Astrocyte of the spinal cord (primary cell): Measurements from ENCODE around the gene INTS7.

Experiments used
- DNase-seq: peaks from one replicate; pipeline ENCODE4 v3.0.0; 2011; ENCODE audit warnings: low read depth, low spot score
- H3K4me3 ChIP-seq: 2 replicates; pipeline ENCODE4 v1.5.1; 2011; ENCODE audit warnings: low read depth, mild to moderate bottlenecking, low read length, moderate library complexity
- CTCF ChIP-seq: IDR thresholded peaks from 2 replicates; pipeline ENCODE4 v1.5.1; 2012; ENCODE audit warnings: low read depth, mild to moderate bottlenecking, low read length, inconsistent platforms
- in situ Hi-C: cut with HindIII; loops from 2 replicates; pipeline ENCODE4 v1.10.0; 2017; ENCODE audit warnings: low sequenced_read_pairs

INTS7 gene

GRCh38 chr1:211978596-211978995 is 56.8 kb downstream of the INTS7 start:
- DNase-seq: no peak
- no peak overlapping the region for H3K4me3 ChIP-seq
- in situ Hi-C loops: no loop called here
- TF ChIP-seq CTCF: no peak

GRCh38 chr1:211975152-211975941 is 60.0 kb downstream of the INTS7 start:
- no peak for DNase-seq
- TF ChIP-seq CTCF: no peak
- H3K4me3 ChIP-seq: no peak overlapping the region
- in situ Hi-C loops: no loop called here

GRCh38 chr1:211973541-211973940 is 61.8 kb downstream of the INTS7 start:
- no peak for TF ChIP-seq CTCF
- in situ Hi-C loops: no loop called here
- DNase-seq: no peak
- no peak overlapping the region for H3K4me3 ChIP-seq

- DNase-seq: no peak
- H3K4me3 ChIP-seq: no peak overlapping the region
- no peak for TF ChIP-seq CTCF
- in situ Hi-C loops: no loop called here
Observed at GRCh38 chr1:211968200-211968834, 67.0 kb downstream of the INTS7 start.

- TF ChIP-seq CTCF: no peak
- no peak for DNase-seq
- no peak overlapping the region for H3K4me3 ChIP-seq
- in situ Hi-C loops: no loop called here
Observed at GRCh38 chr1:211967704-211968103, 67.7 kb downstream of the INTS7 start.

GRCh38 chr1:211965108-211965805 is 70.1 kb downstream of the INTS7 start:
- TF ChIP-seq CTCF: no peak
- no peak for DNase-seq
- in situ Hi-C loops: no loop called here
- H3K4me3 ChIP-seq: no peak overlapping the region
